ENCODE data around the gene KCNQ1. TPM values are rescaled to one million over a fixed set of nuclear protein-coding genes. Genes with fewer than 3 reads are reported as not detected.
A peak's percentile ranks its signal among the peaks of the same experiment; 100 is the strongest.

The KCNQ1 gene
- total RNA-seq, 1 donor from 2014 or later = 52.9 TPM

- H3K9me3 ChIP-seq = no peaks in the 10 kb centered on the region
- peak overlapping the region; percentile 24 for H3K27ac ChIP-seq
- DNase-seq = peak; percentile 54
- peaks cover 17% of the 10 kb centered on the region for H3K4me1 ChIP-seq
- no peak for ATAC-seq
- no peaks in the 10 kb centered on the region for H3K27me3 ChIP-seq
- intact Hi-C loops (cut with DNase I) = no loop called here
- TF ChIP-seq CTCF (IDR thresholded peaks at IDR 0.05) = no peak
- no peak overlapping the region for H3K4me3 ChIP-seq
- no peaks in the 10 kb centered on the region for H3K36me3 ChIP-seq
Observed at GRCh38 chr11:2510626-2511402, 66.0 kb downstream of the KCNQ1 start.

DNA sequence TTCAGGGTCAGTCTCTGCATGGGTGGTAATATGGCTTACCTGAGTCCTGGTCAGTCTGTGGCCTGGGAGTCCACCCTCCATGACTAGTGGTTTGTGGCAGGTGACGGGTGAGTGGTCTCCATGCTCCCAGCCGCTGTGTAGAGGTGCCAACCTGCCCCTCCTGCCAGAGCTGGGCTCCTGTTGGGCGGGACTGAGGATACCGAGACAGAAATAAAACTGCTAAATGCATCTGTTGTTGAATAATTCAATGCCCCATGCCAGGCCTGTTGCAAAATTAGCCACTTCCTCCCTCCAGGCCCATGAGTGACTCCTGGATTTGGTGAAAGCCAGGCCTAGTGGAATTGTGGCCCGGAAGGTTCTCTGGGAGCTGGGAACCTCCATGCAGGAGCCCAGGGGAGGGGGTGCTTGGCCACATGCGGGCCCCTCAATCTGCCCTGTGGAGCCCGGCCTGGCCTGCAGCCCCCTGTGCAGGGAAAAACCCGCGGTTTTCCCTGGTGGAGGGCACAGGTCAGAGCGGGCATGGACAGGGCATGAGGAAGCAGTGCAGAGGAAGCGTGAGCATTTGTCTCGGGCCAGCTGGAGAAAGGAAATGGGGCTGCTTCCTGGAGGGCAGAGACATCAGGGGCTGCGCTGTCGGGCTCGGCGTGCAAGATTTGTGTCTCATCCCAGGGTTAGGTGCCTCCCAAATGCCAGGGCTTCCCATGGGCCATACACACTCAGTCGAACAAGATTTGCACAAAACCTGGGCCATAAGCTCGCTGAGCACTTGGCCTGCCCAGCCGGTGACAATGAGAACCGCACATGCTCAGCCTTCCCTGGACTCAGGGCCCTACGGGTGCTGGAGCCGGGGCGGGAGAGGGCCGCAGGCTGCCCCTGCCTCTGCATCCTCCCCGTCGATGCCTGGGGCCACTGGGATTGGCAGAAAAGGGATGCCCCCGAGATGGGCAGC, 66.9 kb downstream of the KCNQ1 start:
- peaks cover 17% of the 10 kb centered on the region for H3K4me1 ChIP-seq
- ATAC-seq = peak; percentile 62

DNA sequence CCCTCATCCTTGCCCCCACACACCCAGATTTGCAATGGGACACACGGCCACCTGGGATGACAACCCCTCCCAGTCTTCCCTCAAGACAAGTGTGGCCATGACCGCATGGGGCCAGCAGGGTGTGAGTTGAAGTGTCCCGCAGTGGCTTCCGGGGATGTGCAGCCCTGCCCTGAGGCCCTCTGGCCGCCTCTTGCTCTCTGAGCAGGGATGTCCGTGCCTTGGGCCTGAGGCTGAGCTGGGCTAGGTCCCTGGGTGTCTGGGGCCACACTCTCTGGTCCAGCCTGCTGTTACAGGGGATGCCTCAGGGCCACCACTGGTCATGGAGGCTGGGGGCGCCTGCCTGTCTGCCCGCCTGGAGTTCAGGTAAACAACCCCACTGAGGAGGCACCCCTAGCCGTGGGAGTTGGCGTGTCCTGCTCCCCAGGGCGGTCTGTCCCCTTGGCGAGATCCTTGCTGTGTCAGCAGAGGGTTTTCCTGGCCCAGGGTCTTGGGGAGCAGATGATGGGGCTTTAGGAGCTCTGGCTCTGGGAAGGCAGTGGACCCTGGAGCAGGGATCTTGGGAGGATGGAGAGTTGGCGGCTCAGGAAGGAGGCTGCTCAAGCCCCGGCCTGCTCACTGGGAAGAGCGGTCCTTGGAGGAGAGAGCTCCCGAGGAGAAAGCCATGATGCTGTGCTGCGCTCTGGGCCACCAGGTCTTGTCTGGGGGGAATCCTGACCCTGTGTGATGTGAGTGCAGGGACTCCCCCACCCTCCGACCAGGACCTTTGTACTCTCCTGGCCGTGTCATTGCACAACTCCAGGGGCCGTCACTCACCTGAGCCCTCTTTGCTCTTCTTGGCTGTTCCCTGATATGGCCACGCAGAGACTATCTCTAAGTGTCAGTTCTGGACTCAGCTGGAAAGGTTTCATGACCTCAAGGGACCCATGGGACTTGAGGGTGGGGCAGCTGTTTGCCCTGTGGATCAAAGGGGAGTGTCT, 67.9 kb downstream of the KCNQ1 start:
- TF ChIP-seq CTCF (IDR thresholded peaks at IDR 0.05) = no peak
- Histone ChIP-seq H3K27ac (no peak overlapping the region), H3K4me1 (peaks cover 17% of the 10 kb centered on the region), H3K27me3 (no peaks in the 10 kb centered on the region), H3K9me3 (no peaks in the 10 kb centered on the region), H3K4me3 (no peak overlapping the region), H3K36me3 (no peaks in the 10 kb centered on the region)
- peak; percentile 63 for DNase-seq
- intact Hi-C loops (cut with DNase I) = no loop called here
- ATAC-seq = no peak

More for the DNA sequence above, 66.9 kb downstream of the KCNQ1 start:
- intact Hi-C loops (cut with DNase I) = no loop called here
- no peaks in the 10 kb centered on the region for H3K36me3 ChIP-seq
- no peaks in the 10 kb centered on the region for H3K9me3 ChIP-seq
- H3K27ac ChIP-seq = peak overlapping the region; percentile 24
- no peak for TF ChIP-seq CTCF (IDR thresholded peaks at IDR 0.05)
- no peak overlapping the region for H3K4me3 ChIP-seq
- H3K27me3 ChIP-seq = no peaks in the 10 kb centered on the region
- DNase-seq = peak; percentile 65

DNA sequence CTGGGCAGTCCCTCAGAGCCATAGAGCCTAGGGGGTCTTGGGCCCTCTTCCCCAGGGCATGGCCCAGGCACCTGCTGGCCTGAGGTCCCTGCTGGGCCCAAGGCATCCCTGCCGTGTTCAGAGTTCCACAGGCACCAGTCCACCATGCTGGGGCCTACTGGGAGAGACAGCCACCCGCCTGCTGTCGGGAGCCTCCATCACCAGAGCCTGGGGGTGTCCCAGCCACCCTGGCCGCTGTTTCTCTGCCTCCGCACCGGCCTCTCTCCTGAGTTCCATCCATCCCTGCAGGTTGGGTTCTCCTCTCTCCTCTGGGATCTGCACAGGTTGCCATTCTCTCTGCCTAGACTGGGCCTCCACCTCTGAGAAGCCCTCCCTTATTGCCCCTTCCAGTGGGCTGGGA, 68.6 kb downstream of the KCNQ1 start:
- H3K4me1 ChIP-seq = peaks cover 17% of the 10 kb centered on the region
- no peaks in the 10 kb centered on the region for H3K27me3 ChIP-seq
- no peak overlapping the region for H3K4me3 ChIP-seq
- no peaks in the 10 kb centered on the region for H3K9me3 ChIP-seq
- DNase-seq (peak; percentile 56), ATAC-seq (no peak)
- no peak for TF ChIP-seq CTCF (IDR thresholded peaks at IDR 0.05)
- intact Hi-C loops (cut with DNase I) = no loop called here
- H3K27ac ChIP-seq = no peak overlapping the region
- H3K36me3 ChIP-seq = no peaks in the 10 kb centered on the region

Measured in upper lobe of right lung (tissue), 1 donor.